HUES6 (cell line): ENCODE results near the gene ACSM3.

ENCODE experiments used
- H3K27ac ChIP-seq: 2 replicates; pipeline ENCODE4 v1.7.0; 2013; ENCODE audit warnings: low read depth, mild to moderate bottlenecking, low read length, inconsistent platforms
- H3K27me3 ChIP-seq: 2 replicates; pipeline ENCODE4 v1.6.1; 2013; ENCODE audit warnings: low read length; ENCODE audit not compliant: control insufficient read depth, insufficient read depth
- H3K36me3 ChIP-seq: 2 replicates; pipeline ENCODE4 v1.6.1; 2013; ENCODE audit warnings: low read length; ENCODE audit not compliant: control insufficient read depth, insufficient read depth
- H3K4me1 ChIP-seq: 2 replicates; pipeline ENCODE4 v1.6.1; 2013; ENCODE audit warnings: low read length; ENCODE audit not compliant: control insufficient read depth, insufficient read depth
- H3K4me3 ChIP-seq: 2 replicates; pipeline ENCODE4 v1.5.1; 2013; ENCODE audit warnings: low read depth, low read length
- H3K9ac ChIP-seq: one replicate; pipeline ENCODE4 v1.6.1; 2013; ENCODE audit warnings: mild to moderate bottlenecking, low read length
- H3K9me3 ChIP-seq: 2 replicates; pipeline ENCODE4 v1.6.1; 2013; ENCODE audit warnings: low read depth, low read length; ENCODE audit not compliant: control insufficient read depth, insufficient read depth

Gene ACSM3

GRCh38 chr16:20774703-20775362 lies 11.0 kb downstream of the ACSM3 start:
- Histone ChIP-seq H3K27ac (no peak overlapping the region), H3K4me1 (no peaks in the 10 kb centered on the region), H3K4me3 (no peak overlapping the region), H3K9ac (no peak overlapping the region), H3K9me3 (no peaks in the 10 kb centered on the region), H3K27me3 (no peaks in the 10 kb centered on the region), H3K36me3 (no peaks in the 10 kb centered on the region)

- no peaks in the 10 kb centered on the region for H3K36me3 ChIP-seq
- H3K9me3 ChIP-seq, result no peaks in the 10 kb centered on the region
- H3K27ac ChIP-seq, result no peak overlapping the region
- no peak overlapping the region for H3K9ac ChIP-seq
- H3K27me3 ChIP-seq, result no peaks in the 10 kb centered on the region
- no peak overlapping the region for H3K4me3 ChIP-seq
- no peaks in the 10 kb centered on the region for H3K4me1 ChIP-seq
These were observed 17.9 kb downstream of the ACSM3 start for GRCh38 chr16:20781697-20782096.

GRCh38 chr16:20782470-20782869 lies 18.7 kb downstream of the ACSM3 start:
- H3K9me3 ChIP-seq, result no peaks in the 10 kb centered on the region
- no peaks in the 10 kb centered on the region for H3K36me3 ChIP-seq
- no peaks in the 10 kb centered on the region for H3K27me3 ChIP-seq
- H3K4me3 ChIP-seq, result no peak overlapping the region
- no peaks in the 10 kb centered on the region for H3K4me1 ChIP-seq
- no peak overlapping the region for H3K9ac ChIP-seq
- H3K27ac ChIP-seq, result no peak overlapping the region

DNA sequence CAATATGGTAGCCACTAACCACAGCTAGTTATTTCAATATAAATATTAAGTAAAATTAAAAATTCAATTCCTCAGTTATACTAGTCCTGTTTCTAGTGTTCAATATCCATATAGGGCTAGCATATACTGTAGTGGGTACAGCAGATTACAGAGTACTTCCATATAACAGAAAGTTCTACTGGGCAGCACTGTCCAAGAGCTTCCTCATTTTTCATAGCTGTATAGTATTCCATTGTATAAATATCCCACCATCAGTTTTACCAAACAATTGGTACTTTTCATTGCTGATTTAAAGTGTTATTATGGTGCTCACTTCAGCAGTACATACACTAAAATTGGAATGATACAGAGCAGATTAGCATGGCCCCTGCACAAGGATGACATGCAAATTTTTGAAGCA lies 20.4 kb downstream of the ACSM3 start:
- no peak overlapping the region for H3K4me3 ChIP-seq
- H3K27ac ChIP-seq, result no peak overlapping the region
- no peaks in the 10 kb centered on the region for H3K27me3 ChIP-seq
- H3K9me3 ChIP-seq, result no peaks in the 10 kb centered on the region
- no peak overlapping the region for H3K9ac ChIP-seq
- H3K36me3 ChIP-seq, result no peaks in the 10 kb centered on the region
- H3K4me1 ChIP-seq, result no peaks in the 10 kb centered on the region

DNA sequence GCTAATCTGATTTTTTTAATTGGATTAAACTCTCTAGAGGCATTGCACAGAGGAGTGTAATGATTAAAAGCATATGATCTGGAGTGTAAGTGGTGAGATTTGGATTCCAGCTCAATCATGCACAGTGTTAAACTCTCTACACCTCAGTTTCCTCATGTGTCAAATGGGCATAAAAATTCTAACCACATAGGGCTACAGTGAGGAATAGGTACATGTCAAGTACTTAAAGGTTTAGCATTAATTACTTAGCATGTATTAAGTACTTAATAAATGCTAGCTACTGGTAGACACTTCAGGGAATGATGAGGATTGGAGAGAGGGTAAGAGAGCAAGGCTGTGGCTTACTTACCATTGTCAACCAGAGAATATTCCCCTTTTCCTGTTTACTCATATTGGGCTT lies 25.3 kb downstream of the ACSM3 start:
- Histone ChIP-seq H3K4me1 (peaks cover 9% of the 10 kb centered on the region), H3K4me3 (no peak overlapping the region), H3K9me3 (no peaks in the 10 kb centered on the region), H3K27me3 (no peaks in the 10 kb centered on the region), H3K9ac (no peak overlapping the region), H3K27ac (no peak overlapping the region), H3K36me3 (no peaks in the 10 kb centered on the region)

DNA sequence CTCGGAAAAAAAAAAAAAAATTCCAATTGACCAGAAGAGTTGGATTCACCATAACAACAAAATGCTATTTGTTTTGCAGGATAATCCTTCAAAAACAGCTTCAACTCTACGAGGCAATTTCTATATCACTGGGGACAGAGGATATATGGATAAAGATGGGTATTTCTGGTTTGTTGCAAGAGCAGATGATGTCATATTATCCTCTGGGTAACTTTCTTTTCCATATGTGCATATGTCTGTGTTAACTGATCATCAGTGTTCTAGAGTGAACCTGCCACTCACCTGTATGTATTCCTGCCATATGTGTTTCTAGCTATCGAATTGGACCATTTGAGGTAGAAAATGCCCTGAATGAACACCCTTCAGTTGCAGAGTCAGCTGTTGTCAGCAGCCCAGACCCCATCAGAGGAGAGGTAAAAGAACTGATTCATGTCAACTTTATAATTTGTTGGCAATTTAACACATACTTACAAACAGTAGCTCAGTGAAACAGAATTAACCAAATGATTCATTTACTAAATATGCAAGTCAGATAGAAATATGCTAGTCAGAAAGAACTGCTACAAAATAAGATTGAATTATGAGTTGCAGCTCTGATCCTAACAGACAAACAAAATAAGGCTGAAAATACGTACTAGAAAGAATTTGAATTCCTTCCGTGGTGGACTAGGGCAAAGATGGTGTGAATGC lies 28.3 kb downstream of the ACSM3 start:
- H3K27me3 ChIP-seq, result no peaks in the 10 kb centered on the region

GRCh38 chr16:20798364-20798763 lies 34.5 kb downstream of the ACSM3 start:
- H3K36me3 ChIP-seq, result peaks cover 33% of the 10 kb centered on the region
- H3K27me3 ChIP-seq, result no peaks in the 10 kb centered on the region
- no peak overlapping the region for H3K27ac ChIP-seq
- H3K9me3 ChIP-seq, result no peaks in the 10 kb centered on the region
- H3K4me1 ChIP-seq, result no peaks in the 10 kb centered on the region
- H3K4me3 ChIP-seq, result no peak overlapping the region
- no peak overlapping the region for H3K9ac ChIP-seq

More for the DNA sequence above, 28.3 kb downstream of the ACSM3 start:
- H3K36me3 ChIP-seq, result 0 out of 2 replicates have a peak, but pooled peaks cover 5% of the 10 kb centered on the region
- no peak overlapping the region for H3K4me3 ChIP-seq
- no peak overlapping the region for H3K27ac ChIP-seq
- no peak overlapping the region for H3K9ac ChIP-seq
- H3K9me3 ChIP-seq, result no peaks in the 10 kb centered on the region
- H3K4me1 ChIP-seq, result peaks cover 9% of the 10 kb centered on the region

- no peak overlapping the region for H3K27ac ChIP-seq
- no peaks in the 10 kb centered on the region for H3K4me1 ChIP-seq
- H3K9me3 ChIP-seq, result no peaks in the 10 kb centered on the region
- H3K9ac ChIP-seq, result no peak overlapping the region
- H3K4me3 ChIP-seq, result no peak overlapping the region
- H3K27me3 ChIP-seq, result no peaks in the 10 kb centered on the region
- H3K36me3 ChIP-seq, result peaks cover 33% of the 10 kb centered on the region
These were observed 35.8 kb downstream of the ACSM3 start for GRCh38 chr16:20799599-20799998.

GRCh38 chr16:20801278-20801677 lies 37.5 kb downstream of the ACSM3 start:
- Histone ChIP-seq H3K27ac (no peak overlapping the region), H3K4me3 (no peak overlapping the region), H3K9ac (no peak overlapping the region), H3K9me3 (no peaks in the 10 kb centered on the region), H3K4me1 (no peaks in the 10 kb centered on the region), H3K36me3 (peaks cover 29% of the 10 kb centered on the region), H3K27me3 (no peaks in the 10 kb centered on the region)

DNA sequence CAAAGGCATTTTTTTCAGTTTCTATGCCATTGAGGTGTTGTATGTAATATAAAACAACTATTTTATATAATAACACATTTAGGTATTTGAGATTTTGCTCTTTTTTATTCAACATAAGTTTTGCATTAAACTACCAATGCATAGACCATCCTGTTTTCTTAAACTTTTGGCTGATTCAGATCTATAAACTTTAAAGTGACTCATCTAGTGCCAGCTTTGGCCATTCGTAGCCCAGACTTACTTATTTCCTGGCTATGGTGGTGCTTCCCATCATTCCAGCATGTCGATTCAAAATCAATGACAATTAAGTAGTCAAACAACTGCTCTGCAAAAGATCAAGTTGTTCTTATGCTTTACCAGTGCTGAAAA lies 39.4 kb downstream of the ACSM3 start:
- H3K36me3 ChIP-seq, result peaks cover 22% of the 10 kb centered on the region
- no peaks in the 10 kb centered on the region for H3K4me1 ChIP-seq
- H3K27me3 ChIP-seq, result no peaks in the 10 kb centered on the region
- H3K9me3 ChIP-seq, result no peaks in the 10 kb centered on the region
- no peak overlapping the region for H3K27ac ChIP-seq
- no peak overlapping the region for H3K9ac ChIP-seq
- no peak overlapping the region for H3K4me3 ChIP-seq

- Histone ChIP-seq H3K4me1 (no peaks in the 10 kb centered on the region), H3K4me3 (no peak overlapping the region), H3K9ac (no peak overlapping the region), H3K27me3 (no peaks in the 10 kb centered on the region), H3K36me3 (peaks cover 17% of the 10 kb centered on the region; the same call in 1 of the 2 replicates), H3K9me3 (no peaks in the 10 kb centered on the region), H3K27ac (no peak overlapping the region)
These were observed 39.9 kb downstream of the ACSM3 start for GRCh38 chr16:20803561-20804214.
